ENCODE results near the gene HOXD11.

- TF ChIP-seq REST (IDR thresholded peaks at IDR 0.05; ENCODE audit: borderline replicate concordance in 1 of 2, low read depth in 1 of 2, low read length in 2 of 2) (no peak), NBN (conservative IDR thresholded peaks at IDR 0.05) (no peak)
Measured at GRCh38 chr2:176124110-176124946, 17.2 kb downstream of the HOXD11 start.
